ENCODE measurements around the gene CAPN5.

The CAPN5 gene

GRCh38 chr11:77121876-77122575 lies 55.3 kb downstream of the CAPN5 start:
- DNase-seq, result no peak

- DNase-seq, result no peak
Measured at GRCh38 chr11:77122576-77123212, 55.9 kb downstream of the CAPN5 start.

- no peak for DNase-seq
Measured at GRCh38 chr11:77123591-77123990, 56.8 kb downstream of the CAPN5 start.

- no peak for DNase-seq
Measured at GRCh38 chr11:77124041-77124440, 57.3 kb downstream of the CAPN5 start.

- no peak for DNase-seq
Measured at GRCh38 chr11:77124488-77124887, 57.7 kb downstream of the CAPN5 start.

- DNase-seq, result no peak
Measured at GRCh38 chr11:77125191-77125590, 58.4 kb downstream of the CAPN5 start.

GRCh38 chr11:77125695-77126094 lies 58.9 kb downstream of the CAPN5 start:
- no peak for DNase-seq

GRCh38 chr11:77126156-77126775 lies 59.5 kb downstream of the CAPN5 start:
- no peak for DNase-seq

GRCh38 chr11:77126861-77127234 lies 60.1 kb downstream of the CAPN5 start:
- DNase-seq, result no peak

- DNase-seq, result peak; percentile 48
Measured at GRCh38 chr11:77127235-77127911, 60.6 kb downstream of the CAPN5 start.

GRCh38 chr11:77127920-77128691 lies 61.3 kb downstream of the CAPN5 start, which contains the start of gene MYO7A:
Gene MYO7A, plus strand, starts transcription at chr11:77128246. Its CDS starts 2,389 bp downstream, at chr11:77130635.
- DNase-seq, result no peak

GRCh38 chr11:77129069-77129841 lies 62.5 kb downstream of the CAPN5 start:
- no peak for DNase-seq

- DNase-seq, result no peak
Measured at GRCh38 chr11:77129842-77130756, 63.3 kb downstream of the CAPN5 start.

GRCh38 chr11:77130763-77131513 lies 64.2 kb downstream of the CAPN5 start:
- DNase-seq, result no peak

- DNase-seq, result no peak
Measured at GRCh38 chr11:77131560-77131959, 64.8 kb downstream of the CAPN5 start.

- no peak for DNase-seq
Measured at GRCh38 chr11:77135069-77135468, 68.3 kb downstream of the CAPN5 start.

GRCh38 chr11:77136074-77136473 lies 69.3 kb downstream of the CAPN5 start:
- no peak for DNase-seq

GRCh38 chr11:77136784-77137420 lies 70.1 kb downstream of the CAPN5 start:
- DNase-seq, result no peak

- no peak for DNase-seq
Measured at GRCh38 chr11:77137421-77137820, 70.7 kb downstream of the CAPN5 start.

Data from effector CD4-positive, alpha-beta T cell (primary cell).